Sigmoid colon (tissue), 4 donors: ENCODE data around the gene GLYR1.

ENCODE experiments used
- CTCF ChIP-seq, 4 experiments: fragments of 450-650 bp in 3 of 4; fragments of 200-600 bp in 1 of 4; IDR thresholded peaks; one replicate each; pipeline ENCODE4 v1.5.1; 2016 to 2019; ENCODE audit warnings: antibody characterized with exemption in 4 of 4, mild to moderate bottlenecking in 3 of 4, moderate library complexity in 2 of 4
- EP300 ChIP-seq, 4 donors: sonication (generic); formaldehyde crosslinking; IDR thresholded peaks; one replicate each; pipeline ENCODE4 v1.6.1; 2017; ENCODE audit warnings: antibody characterized with exemption in 4 of 4
- POLR2AphosphoS5 ChIP-seq, 4 donors: sonication (generic); formaldehyde crosslinking; IDR thresholded peaks; one replicate each; pipeline ENCODE4 v1.6.1; 2017; ENCODE audit warnings: antibody characterized with exemption in 4 of 4

- TF ChIP-seq CTCF (IDR thresholded peaks at IDR 0.05) (no peak), EP300 (IDR thresholded peaks at IDR 0.05) (no peak), POLR2AphosphoS5 (IDR thresholded peaks at IDR 0.05) (no peak)
Observed at GRCh38 chr16:4892361-4893102, 45.4 kb upstream of the GLYR1 start.
